Measurements from ENCODE around the gene CEP57L1.

- peak; percentile 12 for TF ChIP-seq CTCF (IDR thresholded peaks at IDR 0.05; ENCODE audit: low read depth, low read length)
- no peak for TF ChIP-seq MYC (IDR thresholded peaks at IDR 0.05; ENCODE audit: low read depth, low read length)
Observed at GRCh38 chr6:109183109-109183650, 87.9 kb downstream of the CEP57L1 start.
